GM21381 (cell line): Measurements from ENCODE around the gene PLA2G12B.
"Not testable (repeated sequence)": the region's sequence is repeated elsewhere in the genome, so short reads cannot be mapped to it uniquely, and the experiment has no call there.

Experiments
- ATAC-seq: cut with Tn5 transposase; IDR thresholded peaks from one replicate; pipeline ENCODE4 v1.9.1; 2021; ENCODE audit warnings: mild to moderate bottlenecking, moderate library complexity; ENCODE audit not compliant: unreplicated experiment

Gene PLA2G12B

GRCh38 chr10:72954596-72955554 lies at the start of gene PLA2G12B:
TSS of gene PLA2G12B (minus strand) at chr10:72954806. CDS start at chr10:72954685, 121 bp downstream.
- ATAC-seq = no peak

- no peak for ATAC-seq
Observed at GRCh38 chr10:73003822-73004221, 49.2 kb upstream of the PLA2G12B start.

- no peak for ATAC-seq
Observed at GRCh38 chr10:73000973-73001372, 46.4 kb upstream of the PLA2G12B start.

GRCh38 chr10:72997099-72997498 lies 42.5 kb upstream of the PLA2G12B start:
- no peak for ATAC-seq

- ATAC-seq = not testable (repeated sequence)
Observed at GRCh38 chr10:72995459-72995858, 40.9 kb upstream of the PLA2G12B start.

- not testable (repeated sequence) for ATAC-seq
Observed at GRCh38 chr10:72989771-72990170, 35.2 kb upstream of the PLA2G12B start.

- ATAC-seq = not testable (repeated sequence)
Observed at GRCh38 chr10:72984618-72985017, 30.0 kb upstream of the PLA2G12B start.

GRCh38 chr10:72981882-72982529 lies 27.4 kb upstream of the PLA2G12B start:
- no peak for ATAC-seq

GRCh38 chr10:72981028-72981881 lies 26.6 kb upstream of the PLA2G12B start:
- no peak for ATAC-seq

- ATAC-seq = no peak
Observed at GRCh38 chr10:72980348-72980747, 25.7 kb upstream of the PLA2G12B start.

- ATAC-seq = no peak
Observed at GRCh38 chr10:72979709-72980108, 25.1 kb upstream of the PLA2G12B start.

- no peak for ATAC-seq
Observed at GRCh38 chr10:72976886-72977285, 22.3 kb upstream of the PLA2G12B start.

- ATAC-seq = no peak
Observed at GRCh38 chr10:72956001-72956400, 1.4 kb upstream of the PLA2G12B start.

GRCh38 chr10:72954230-72954595 lies 393 bp downstream of the PLA2G12B start:
- no peak for ATAC-seq

GRCh38 chr10:72953687-72954086 lies 919 bp downstream of the PLA2G12B start:
- ATAC-seq = no peak

GRCh38 chr10:72952642-72953158 lies 1.9 kb downstream of the PLA2G12B start:
- ATAC-seq = no peak

- no peak for ATAC-seq
Observed at GRCh38 chr10:72952189-72952588, 2.4 kb downstream of the PLA2G12B start.

- no peak for ATAC-seq
Observed at GRCh38 chr10:72951760-72952159, 2.8 kb downstream of the PLA2G12B start.

GRCh38 chr10:72948762-72949161 lies 5.8 kb downstream of the PLA2G12B start:
- no peak for ATAC-seq

- no peak for ATAC-seq
Observed at GRCh38 chr10:72946963-72947362, 7.6 kb downstream of the PLA2G12B start.
